Stimulated activated memory B cell treated with anti-CD40 and anti-IgM and Interleukin-4, amounts not matched to agents 10 μg/mL and 1 μg/mL and 100 μg/mL, for 72 hours (primary cell): ENCODE measurements around the gene PIK3IP1.
A peak's percentile ranks its signal among the peaks of the same experiment; 100 is the strongest.

Experiments
- ATAC-seq: fragments of 150-1000 bp; cut with Tn5 transposase; 2 replicates; pipeline ENCODE4 v1.10.0; 2021
- H3K27ac Mint-ChIP-seq: one replicate; pipeline ENCODE4 v1.8.0; 2022; ENCODE audit warnings: mild to moderate bottlenecking, mixed read lengths
- H3K27me3 Mint-ChIP-seq: one replicate; pipeline ENCODE4 v1.8.0; 2022; ENCODE audit warnings: mixed read lengths
- H3K36me3 Mint-ChIP-seq: one replicate; pipeline ENCODE4 v1.8.0; 2022; ENCODE audit warnings: mixed read lengths
- H3K4me1 Mint-ChIP-seq: one replicate; pipeline ENCODE4 v1.8.0; 2022; ENCODE audit warnings: mixed read lengths
- H3K4me3 Mint-ChIP-seq: one replicate; pipeline ENCODE4 v1.8.0; 2022; ENCODE audit warnings: mild to moderate bottlenecking, moderate library complexity, mixed read lengths
- H3K9me3 Mint-ChIP-seq: one replicate; pipeline ENCODE4 v1.8.0; 2022; ENCODE audit warnings: mixed read lengths

The PIK3IP1 gene

DNA sequence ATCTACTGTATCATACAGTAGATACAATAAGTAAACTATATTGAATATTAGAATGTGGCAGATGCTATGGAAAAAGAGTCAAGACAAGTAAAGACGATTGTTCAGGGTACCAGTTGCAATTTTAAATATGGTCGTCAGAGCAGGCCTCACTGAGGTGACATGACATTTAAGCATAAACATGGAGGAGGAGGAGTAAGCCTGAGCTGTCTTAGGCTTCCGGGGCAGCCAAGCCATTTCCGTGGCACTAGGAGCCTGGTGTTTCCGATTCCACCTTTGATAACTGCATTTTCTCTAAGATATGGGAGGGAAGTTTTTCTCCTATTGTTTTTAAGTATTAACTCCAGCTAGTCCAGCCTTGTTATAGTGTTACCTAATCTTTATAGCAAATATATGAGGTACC is 14.5 kb downstream of the PIK3IP1 start:
- Mint-ChIP-seq H3K4me1 (no peaks in the 10 kb centered on the region), H3K27ac (no peak overlapping the region), H3K36me3 (peaks cover 18% of the 10 kb centered on the region), H3K4me3 (no peak overlapping the region), H3K27me3 (no peaks in the 10 kb centered on the region), H3K9me3 (no peaks in the 10 kb centered on the region)
- ATAC-seq = no peak

- peak; percentile 59 for ATAC-seq
- no peaks in the 10 kb centered on the region for H3K4me1 Mint-ChIP-seq
- H3K9me3 Mint-ChIP-seq = no peaks in the 10 kb centered on the region
- H3K27ac Mint-ChIP-seq = no peak overlapping the region
- H3K4me3 Mint-ChIP-seq = no peak overlapping the region
- no peaks in the 10 kb centered on the region for H3K27me3 Mint-ChIP-seq
- H3K36me3 Mint-ChIP-seq = peaks cover 12% of the 10 kb centered on the region
These were observed 15.7 kb downstream of the PIK3IP1 start for GRCh38 chr22:31276426-31277167.

- H3K36me3 Mint-ChIP-seq = peaks cover 12% of the 10 kb centered on the region
- H3K27ac Mint-ChIP-seq = no peak overlapping the region
- no peaks in the 10 kb centered on the region for H3K9me3 Mint-ChIP-seq
- H3K4me3 Mint-ChIP-seq = no peak overlapping the region
- no peaks in the 10 kb centered on the region for H3K27me3 Mint-ChIP-seq
- H3K4me1 Mint-ChIP-seq = no peaks in the 10 kb centered on the region
- ATAC-seq = no peak
These were observed 16.7 kb downstream of the PIK3IP1 start for GRCh38 chr22:31275576-31275975.

- no peak overlapping the region for H3K4me3 Mint-ChIP-seq
- H3K9me3 Mint-ChIP-seq = no peaks in the 10 kb centered on the region
- H3K36me3 Mint-ChIP-seq = peaks cover 17% of the 10 kb centered on the region
- no peak overlapping the region for H3K27ac Mint-ChIP-seq
- H3K4me1 Mint-ChIP-seq = no peaks in the 10 kb centered on the region
- ATAC-seq = no peak
- H3K27me3 Mint-ChIP-seq = no peaks in the 10 kb centered on the region
These were observed 17.3 kb downstream of the PIK3IP1 start for GRCh38 chr22:31275018-31275417.

DNA sequence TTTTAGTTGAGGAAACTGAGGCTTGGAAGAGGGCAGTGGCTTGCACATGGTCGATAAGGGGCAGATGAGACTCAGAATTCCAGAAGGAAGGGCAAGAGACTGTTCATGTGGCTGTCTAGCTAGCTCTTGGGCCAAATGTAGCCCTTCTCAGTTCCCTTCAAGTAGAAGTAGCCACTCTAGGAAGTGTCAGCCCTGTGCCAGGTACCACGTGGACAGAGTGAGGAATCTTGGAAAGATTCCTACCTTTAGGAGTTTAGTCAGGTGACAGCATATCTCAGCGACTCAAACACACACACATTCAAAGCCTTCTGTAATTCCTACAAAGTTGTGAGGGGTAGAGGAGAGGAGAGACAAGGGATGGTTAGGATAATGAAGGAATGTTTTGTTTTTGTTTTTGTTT is 18.3 kb downstream of the PIK3IP1 start:
- H3K4me1 Mint-ChIP-seq = no peaks in the 10 kb centered on the region
- no peak for ATAC-seq
- no peaks in the 10 kb centered on the region for H3K9me3 Mint-ChIP-seq
- no peaks in the 10 kb centered on the region for H3K27me3 Mint-ChIP-seq
- H3K36me3 Mint-ChIP-seq = peaks cover 24% of the 10 kb centered on the region
- H3K4me3 Mint-ChIP-seq = no peak overlapping the region
- H3K27ac Mint-ChIP-seq = no peak overlapping the region

DNA sequence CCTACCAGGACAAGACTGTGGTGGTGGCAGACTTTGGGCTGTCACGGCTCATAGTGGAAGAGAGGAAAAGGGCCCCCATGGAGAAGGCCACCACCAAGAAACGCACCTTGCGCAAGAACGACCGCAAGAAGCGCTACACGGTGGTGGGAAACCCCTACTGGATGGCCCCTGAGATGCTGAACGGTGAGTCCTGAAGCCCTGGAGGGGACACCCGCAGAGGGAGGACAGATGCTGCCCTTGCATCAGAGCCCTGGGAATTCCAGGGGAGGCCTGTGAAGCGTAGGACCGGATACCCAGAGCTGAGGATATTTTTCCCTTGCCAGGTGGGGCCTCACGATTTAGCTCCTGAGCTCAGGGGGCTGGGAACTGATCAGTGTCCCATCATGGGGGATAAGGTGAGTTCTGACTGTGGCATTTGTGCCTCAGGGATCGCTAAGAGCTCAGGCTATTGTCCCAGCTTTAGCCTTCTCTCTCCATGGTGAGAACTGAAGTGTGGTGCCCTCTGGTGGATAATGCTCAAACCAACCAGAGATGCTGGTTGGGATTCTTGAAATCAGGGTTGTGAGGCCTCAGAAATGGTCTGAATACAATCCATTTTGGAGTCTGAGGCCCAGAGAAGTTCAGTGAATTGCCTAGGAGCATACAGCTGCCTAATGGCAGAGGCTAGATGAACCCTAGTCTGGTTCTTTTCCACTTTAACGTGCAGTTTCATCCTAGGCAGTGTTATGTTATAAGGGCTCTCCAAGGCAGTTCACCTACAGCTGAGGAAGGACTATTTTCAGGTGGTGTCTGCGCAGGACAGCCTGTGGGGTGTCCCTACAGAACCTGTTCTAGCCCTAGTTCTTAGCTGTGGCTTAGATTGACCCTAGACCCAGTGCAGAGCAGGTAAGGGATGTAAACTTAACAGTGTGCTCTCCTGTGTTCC is 19.5 kb downstream of the PIK3IP1 start:
- peaks cover 36% of the 10 kb centered on the region for H3K36me3 Mint-ChIP-seq
- no peaks in the 10 kb centered on the region for H3K27me3 Mint-ChIP-seq
- H3K9me3 Mint-ChIP-seq = no peaks in the 10 kb centered on the region
- no peak overlapping the region for H3K27ac Mint-ChIP-seq
- H3K4me1 Mint-ChIP-seq = no peaks in the 10 kb centered on the region
- no peak overlapping the region for H3K4me3 Mint-ChIP-seq
- ATAC-seq = peak; percentile 61

- H3K4me3 Mint-ChIP-seq = no peak overlapping the region
- no peaks in the 10 kb centered on the region for H3K27me3 Mint-ChIP-seq
- H3K9me3 Mint-ChIP-seq = no peaks in the 10 kb centered on the region
- ATAC-seq = no peak
- H3K27ac Mint-ChIP-seq = peak overlapping the region; percentile 48
- H3K36me3 Mint-ChIP-seq = peaks cover 43% of the 10 kb centered on the region
- no peaks in the 10 kb centered on the region for H3K4me1 Mint-ChIP-seq
These were observed 20.8 kb downstream of the PIK3IP1 start for GRCh38 chr22:31271485-31271884.

- Mint-ChIP-seq H3K4me1 (no peaks in the 10 kb centered on the region), H3K4me3 (no peak overlapping the region), H3K27me3 (no peaks in the 10 kb centered on the region), H3K9me3 (no peaks in the 10 kb centered on the region), H3K36me3 (peaks cover 48% of the 10 kb centered on the region), H3K27ac (peak overlapping the region; percentile 48)
- ATAC-seq = no peak
These were observed 21.3 kb downstream of the PIK3IP1 start for GRCh38 chr22:31271026-31271425.

DNA sequence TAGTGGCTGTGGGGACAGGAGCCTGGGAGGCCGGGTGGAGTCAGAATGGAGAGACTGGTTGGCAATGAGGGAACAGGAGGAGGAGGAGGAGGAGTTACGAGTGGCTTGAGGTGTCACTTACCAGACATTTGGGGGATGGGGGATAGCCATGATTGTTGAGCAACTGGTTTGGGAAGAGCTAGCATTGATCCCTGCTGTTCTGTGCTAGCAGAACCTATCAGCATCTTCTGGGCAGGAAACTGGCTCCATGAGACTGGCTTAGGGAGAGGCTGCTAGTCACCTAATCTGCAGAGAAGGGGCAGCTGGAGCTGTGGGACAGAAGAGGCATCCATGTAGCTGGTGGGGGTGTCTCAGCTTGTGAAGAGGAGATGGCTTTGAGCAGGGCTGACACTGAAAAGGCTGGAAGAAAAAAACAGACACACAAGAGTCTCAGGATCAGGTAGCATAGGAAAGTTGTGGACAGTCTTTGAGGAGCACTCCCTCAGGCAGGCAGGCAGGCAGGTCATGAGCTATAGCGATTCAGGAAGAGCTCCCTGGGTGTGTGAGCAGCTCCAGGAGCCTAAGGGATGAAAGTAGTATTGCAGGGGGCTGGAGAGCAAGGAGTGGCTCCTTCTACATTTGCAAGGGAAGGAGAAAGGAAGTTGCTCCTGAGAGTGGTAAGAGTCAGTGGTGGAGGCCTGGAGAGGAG is 22.3 kb downstream of the PIK3IP1 start:
- Mint-ChIP-seq H3K4me3 (no peak overlapping the region), H3K4me1 (no peaks in the 10 kb centered on the region), H3K27ac (peak overlapping the region; percentile 48), H3K36me3 (peaks cover 49% of the 10 kb centered on the region), H3K9me3 (no peaks in the 10 kb centered on the region), H3K27me3 (no peaks in the 10 kb centered on the region)
- no peak for ATAC-seq

DNA sequence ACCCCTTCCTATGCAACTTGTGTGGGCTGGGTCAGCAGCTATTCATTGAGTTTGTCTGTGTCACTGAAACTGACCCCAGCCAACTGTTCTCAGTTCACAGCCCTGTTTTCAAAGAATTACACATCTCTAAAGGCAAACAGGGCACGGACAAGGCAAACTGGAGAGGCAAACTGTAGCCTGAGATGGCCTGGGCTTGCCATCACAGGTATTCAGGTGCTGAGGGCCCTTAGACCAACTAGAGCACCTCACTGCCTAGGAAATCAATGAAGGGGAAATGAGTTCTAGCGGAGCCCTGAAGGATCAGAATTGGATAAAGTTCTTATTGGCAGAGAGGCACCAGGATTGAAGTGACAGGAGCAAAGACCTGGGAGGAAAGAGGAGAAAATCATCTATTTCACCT is 24.0 kb downstream of the PIK3IP1 start:
- Mint-ChIP-seq H3K27ac (peak overlapping the region; percentile 6), H3K27me3 (no peaks in the 10 kb centered on the region), H3K4me3 (no peak overlapping the region), H3K4me1 (no peaks in the 10 kb centered on the region), H3K36me3 (peaks cover 48% of the 10 kb centered on the region), H3K9me3 (no peaks in the 10 kb centered on the region)
- ATAC-seq = no peak

DNA sequence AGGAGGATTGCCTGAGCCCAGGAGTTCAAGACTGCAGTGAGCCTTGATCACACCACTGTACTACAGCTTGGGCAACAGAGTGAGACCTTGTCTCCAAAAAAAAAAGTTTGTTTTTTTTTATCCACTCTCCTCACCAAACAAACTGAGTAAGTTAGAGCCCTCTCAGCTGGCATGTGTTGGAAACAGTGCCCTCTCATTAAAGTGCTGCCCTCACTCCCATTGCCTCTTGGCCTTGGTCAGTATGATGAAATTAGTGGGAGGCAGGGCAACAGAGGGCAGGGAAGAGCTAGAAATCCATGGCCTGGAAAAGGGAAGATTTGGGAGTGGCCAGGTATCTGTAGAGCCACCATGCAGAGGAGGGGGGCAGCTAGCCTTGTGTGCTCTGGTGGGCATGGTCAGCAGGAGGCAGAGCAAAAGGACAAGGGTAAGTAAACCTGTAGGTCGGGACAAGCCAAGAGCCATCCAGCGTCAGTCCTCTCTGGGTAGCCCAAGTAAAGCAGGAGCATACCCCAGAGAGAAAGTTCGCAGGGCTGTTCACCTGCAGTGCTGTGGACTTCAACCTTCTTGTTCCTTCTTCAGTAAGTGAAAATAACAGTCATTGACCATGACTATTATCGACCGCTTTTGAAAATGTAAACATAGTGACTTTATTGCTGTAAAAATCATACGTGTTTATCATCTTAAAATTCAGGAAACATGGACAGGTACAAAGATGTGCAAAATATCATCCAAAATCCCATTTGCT is 28.2 kb downstream of the PIK3IP1 start:
- Mint-ChIP-seq H3K36me3 (peaks cover 64% of the 10 kb centered on the region), H3K27ac (no peak overlapping the region), H3K9me3 (no peaks in the 10 kb centered on the region), H3K27me3 (no peaks in the 10 kb centered on the region), H3K4me1 (no peaks in the 10 kb centered on the region), H3K4me3 (no peak overlapping the region)
- no peak for ATAC-seq

GRCh38 chr22:31262312-31263133 is 29.8 kb downstream of the PIK3IP1 start:
- no peaks in the 10 kb centered on the region for H3K27me3 Mint-ChIP-seq
- H3K36me3 Mint-ChIP-seq = peaks cover 60% of the 10 kb centered on the region
- H3K4me3 Mint-ChIP-seq = no peak overlapping the region
- H3K4me1 Mint-ChIP-seq = no peaks in the 10 kb centered on the region
- no peak for ATAC-seq
- H3K9me3 Mint-ChIP-seq = no peaks in the 10 kb centered on the region
- H3K27ac Mint-ChIP-seq = no peak overlapping the region

- no peak for ATAC-seq
- Mint-ChIP-seq H3K4me1 (peaks cover 2% of the 10 kb centered on the region), H3K9me3 (no peaks in the 10 kb centered on the region), H3K36me3 (peaks cover 45% of the 10 kb centered on the region), H3K27me3 (no peaks in the 10 kb centered on the region), H3K4me3 (no peak overlapping the region), H3K27ac (no peak overlapping the region)
These were observed 31.8 kb downstream of the PIK3IP1 start for GRCh38 chr22:31260474-31260856.

GRCh38 chr22:31259798-31260473 is 32.4 kb downstream of the PIK3IP1 start:
- no peak for ATAC-seq
- Mint-ChIP-seq H3K9me3 (no peaks in the 10 kb centered on the region), H3K4me1 (peaks cover 7% of the 10 kb centered on the region), H3K27me3 (no peaks in the 10 kb centered on the region), H3K36me3 (peaks cover 45% of the 10 kb centered on the region), H3K27ac (no peak overlapping the region), H3K4me3 (no peak overlapping the region)
